Activated CD8-positive, alpha-beta memory T cell treated with anti-CD3 and anti-CD28 coated beads for 48 hours (primary cell): ENCODE results near the gene WTIP.
"Not testable (repeated sequence)": the region's sequence is repeated elsewhere in the genome, so short reads cannot be mapped to it uniquely, and the experiment has no call there.

ENCODE experiments used
- DNase-seq, 3 experiments: peaks; one replicate each; pipeline ENCODE4 v3.0.0-alpha.2; 2020; ENCODE audit warnings: low read depth in 2 of 3, low spot score in 2 of 3

WTIP gene

DNA sequence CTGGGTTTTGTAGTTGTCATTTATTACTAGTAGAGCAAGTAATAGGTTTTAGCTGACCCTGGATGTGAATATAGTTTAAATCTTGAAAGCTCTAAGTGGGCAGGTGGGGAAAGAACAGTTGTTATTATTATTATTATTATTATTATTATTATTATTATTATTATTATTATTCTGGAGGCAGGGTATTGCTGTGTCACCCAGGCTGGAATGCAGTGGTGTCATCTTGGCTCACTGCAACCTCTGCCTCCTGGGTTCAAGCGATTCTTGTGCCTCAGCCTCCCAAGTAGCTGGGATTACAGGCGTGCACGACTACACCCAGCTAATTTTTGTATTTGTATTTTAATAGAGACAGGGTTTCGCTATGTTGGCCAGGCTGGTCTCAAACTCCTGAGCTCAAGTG, 3.1 kb upstream of the WTIP start:
- not testable (repeated sequence) for DNase-seq

DNA sequence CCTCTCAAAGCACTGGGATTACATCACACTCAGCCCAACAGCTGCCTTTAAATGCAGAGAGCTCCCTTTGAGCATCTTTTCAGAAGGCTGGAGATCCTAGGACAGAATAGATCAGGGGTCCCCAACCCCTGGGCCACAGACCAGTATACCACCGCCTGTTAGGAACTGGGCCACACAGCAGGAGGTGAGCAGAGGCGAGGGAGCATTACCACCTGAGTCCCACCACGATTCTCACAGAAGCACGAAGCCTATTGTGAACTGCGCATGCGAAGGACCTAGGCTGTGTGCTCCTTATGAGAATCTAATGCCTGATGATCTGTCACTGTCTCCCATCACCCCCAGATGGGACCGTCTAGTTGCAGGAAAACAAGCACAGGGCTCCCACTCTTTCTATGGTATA, 2.2 kb upstream of the WTIP start:
- DNase-seq, result no peak

DNA sequence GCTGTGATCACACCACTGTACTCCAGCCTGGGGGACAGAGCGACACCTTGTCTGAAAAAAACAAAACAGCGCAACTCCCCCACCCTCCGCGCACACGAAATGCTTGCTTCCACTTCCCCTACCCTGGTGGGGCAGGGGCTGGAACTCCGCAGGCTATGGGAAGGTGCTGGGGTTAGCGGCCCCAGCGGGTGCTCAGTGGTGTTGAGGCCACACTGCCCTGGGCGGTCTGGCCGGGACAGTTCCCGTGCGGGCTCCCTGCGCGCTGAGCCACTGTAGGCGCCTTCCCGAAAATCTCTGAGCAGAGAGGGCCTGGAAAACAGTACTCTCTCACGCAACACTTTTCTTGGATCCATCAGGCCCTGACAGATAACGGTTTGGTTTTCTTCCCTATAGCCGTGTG, 1.1 kb upstream of the WTIP start:
- no peak for DNase-seq

DNA sequence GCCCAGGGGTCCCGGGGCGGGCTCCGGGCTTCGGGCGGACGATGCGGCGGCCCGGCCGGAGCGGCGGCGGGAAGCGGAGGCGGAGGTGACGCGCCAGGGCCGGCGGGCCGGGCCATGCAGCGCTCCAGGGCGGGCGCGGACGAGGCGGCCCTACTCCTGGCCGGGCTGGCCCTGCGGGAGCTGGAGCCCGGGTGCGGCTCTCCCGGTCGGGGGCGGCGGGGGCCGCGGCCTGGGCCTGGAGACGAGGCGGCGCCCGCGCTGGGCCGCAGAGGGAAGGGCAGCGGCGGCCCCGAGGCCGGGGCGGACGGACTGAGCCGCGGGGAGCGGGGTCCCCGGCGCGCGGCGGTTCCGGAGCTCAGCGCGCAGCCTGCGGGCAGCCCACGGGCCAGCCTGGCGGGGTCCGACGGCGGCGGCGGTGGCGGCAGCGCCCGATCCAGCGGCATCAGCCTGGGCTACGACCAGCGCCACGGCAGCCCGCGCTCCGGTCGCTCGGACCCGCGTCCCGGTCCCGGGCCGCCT, 362 bp downstream of the WTIP start:
- DNase-seq, result no peak

DNA sequence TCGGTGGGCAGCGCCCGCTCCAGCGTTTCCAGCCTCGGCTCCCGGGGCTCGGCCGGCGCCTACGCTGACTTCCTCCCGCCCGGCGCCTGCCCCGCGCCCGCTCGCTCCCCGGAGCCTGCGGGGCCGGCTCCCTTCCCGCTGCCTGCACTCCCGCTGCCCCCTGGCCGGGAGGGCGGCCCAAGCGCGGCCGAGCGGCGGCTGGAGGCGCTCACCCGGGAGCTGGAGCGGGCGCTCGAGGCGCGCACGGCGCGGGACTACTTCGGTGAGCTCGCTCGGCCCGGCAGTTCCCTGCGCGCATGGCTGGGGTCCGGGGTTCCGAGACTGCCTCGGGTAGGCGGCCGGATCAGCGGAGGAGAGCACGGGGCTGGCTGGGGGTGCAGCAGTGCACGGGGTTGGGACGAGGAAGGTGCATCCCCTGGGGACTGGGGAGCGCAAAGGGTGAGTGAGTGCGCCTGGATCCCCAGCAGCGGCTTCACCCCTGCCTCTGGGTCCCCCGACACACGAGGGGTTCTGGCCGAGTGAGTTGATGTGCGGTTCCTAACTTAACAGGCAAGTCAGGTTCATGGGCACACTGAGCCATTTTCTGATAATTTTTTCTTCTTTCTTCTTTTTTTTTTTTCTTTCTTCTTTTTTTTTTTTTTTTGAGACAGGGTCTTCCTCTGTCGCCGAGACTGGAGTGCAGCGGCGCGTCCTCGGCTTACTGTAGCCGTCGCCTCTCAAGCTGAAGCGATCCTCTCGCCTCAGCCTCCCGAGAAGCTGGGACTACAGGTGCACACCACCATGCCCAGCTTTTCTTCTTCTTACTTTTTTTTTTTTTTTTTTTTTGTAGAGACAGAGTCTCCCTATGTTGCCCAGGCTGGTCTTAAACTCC, 1.1 kb downstream of the WTIP start:
- DNase-seq, result no peak

DNA sequence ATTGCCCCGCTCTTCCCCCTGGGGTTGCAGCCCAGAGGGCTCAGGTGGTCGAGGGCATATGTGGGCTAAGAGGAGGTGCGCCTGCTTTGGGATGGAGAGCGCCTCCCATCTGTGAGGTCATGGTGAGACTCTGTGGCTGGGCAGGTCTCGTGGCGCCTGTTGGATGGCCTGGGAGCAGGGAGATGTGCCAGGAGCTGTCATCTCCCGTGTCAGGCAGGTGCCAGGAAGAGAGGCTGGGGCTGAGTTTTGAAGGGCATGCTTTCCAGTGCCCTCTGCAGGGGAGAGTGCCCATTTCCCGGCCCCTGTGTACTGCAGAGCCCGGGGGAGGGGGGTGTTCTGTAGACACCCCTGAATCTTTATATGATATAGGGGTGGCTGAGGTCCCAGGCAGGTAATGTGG, 2.8 kb downstream of the WTIP start:
- DNase-seq, result no peak

DNA sequence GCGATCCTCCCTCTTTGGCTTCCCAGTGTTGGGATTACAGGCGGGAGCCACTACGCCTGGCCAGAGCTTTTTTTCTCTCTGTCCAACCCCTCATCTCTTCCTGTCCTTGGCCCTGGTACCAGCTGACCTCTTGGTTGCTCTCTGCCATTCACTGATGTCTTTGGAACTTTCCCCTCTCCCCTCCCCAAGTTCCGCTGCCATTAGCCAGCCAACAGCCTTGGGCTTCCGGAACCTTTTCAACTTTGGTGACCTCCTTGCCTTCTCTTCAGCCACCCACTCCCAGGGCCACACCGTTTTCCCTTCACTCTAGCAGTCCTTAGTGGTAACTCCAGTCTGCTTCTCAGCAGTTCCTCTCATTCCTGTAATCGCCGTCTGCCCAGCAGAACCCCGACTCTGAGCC, 4.3 kb downstream of the WTIP start:
- no peak for DNase-seq

DNA sequence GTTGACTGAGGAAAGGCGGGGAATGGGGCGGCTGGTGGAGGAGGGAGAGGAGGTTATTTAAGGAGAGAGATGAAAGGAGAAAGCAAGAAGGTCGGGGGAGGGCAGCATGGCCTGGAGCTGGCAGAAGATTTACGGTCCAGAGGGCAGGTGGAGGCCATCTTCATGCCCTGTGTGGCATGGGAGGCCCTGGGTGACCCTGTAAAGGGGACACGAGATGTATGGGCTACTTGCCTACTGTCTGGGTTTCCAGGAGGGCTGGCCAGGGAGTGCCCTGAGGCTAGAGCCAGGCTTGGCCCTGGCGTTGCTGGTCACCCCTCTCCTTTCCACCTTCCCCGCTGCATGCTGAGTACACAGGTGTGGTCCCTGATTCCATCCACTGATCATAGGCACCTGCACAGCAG, 6.1 kb downstream of the WTIP start:
- no peak for DNase-seq

DNA sequence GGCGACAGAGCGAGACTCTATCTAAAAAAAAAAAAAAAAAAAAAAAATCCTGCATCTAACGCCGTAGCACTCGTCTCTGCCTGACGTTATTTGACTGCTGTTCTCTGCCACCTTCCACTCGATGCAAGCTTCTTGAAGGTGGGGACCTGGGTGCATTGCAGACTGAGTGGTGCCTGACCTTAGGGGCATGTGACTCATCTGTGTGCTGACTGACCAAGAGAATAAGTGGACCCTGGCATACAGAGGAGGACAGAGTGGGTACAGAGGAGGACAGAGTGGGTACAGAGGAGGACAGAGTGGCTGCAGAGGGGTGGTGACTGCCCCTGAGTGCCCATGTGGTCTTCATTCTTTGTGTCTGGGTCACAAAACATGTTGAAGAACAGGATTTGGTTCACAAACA, 7.6 kb downstream of the WTIP start:
- no peak for DNase-seq

DNA sequence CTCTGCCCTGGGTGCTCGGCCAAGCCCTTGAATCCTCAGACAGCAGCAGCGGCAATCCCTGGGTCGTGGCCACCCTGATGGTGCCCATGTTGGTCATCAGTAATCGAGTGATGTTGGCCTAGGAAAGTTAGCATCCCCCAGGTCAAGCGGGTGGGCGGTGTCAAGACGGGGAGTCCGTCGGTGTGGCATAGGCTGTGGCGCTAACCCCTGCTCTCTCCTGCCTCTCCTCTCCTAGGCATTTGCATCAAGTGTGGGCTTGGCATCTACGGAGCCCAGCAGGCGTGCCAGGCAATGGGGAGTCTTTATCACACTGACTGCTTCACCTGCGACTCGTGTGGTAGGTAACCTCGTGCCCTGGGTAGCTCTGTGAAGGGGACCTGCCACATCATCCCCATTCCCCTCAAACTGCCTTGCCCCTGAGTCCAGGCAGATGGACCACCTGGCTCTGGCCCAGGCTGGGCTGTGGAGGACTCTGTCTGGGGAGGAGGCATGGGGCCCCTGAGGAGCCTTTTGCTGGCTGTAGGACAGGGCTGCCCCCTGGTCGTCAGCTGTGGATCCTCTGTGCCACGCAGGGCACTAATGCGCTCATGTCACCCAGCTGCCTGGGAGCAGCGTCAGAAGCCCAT, 8.7 kb downstream of the WTIP start:
- no peak for DNase-seq

DNA sequence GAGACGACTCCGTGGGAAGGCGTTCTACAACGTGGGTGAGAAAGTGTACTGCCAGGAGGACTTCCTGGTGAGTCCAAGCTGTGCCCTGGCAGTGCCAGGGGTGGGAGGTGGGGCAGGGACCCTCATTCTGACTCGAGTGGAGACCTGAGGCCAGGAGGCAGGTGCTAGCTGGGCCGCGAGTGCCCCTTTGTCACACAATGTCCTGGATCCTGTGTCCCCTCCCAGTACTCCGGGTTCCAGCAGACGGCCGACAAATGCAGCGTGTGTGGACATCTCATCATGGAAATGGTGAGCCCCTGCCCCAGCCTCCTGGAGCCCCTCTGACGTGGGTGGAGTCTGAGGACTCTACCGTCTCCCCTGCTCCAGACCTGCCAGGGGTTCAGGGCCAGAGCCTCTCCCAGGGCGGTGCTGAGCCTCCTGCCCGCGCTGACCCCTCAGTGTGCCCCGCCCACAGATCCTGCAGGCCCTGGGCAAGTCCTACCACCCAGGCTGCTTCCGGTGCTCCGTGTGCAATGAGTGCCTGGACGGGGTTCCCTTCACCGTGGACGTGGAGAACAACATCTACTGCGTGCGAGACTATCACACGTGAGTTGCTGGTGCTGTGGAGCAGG, 11.6 kb downstream of the WTIP start:
- no peak for DNase-seq

DNA sequence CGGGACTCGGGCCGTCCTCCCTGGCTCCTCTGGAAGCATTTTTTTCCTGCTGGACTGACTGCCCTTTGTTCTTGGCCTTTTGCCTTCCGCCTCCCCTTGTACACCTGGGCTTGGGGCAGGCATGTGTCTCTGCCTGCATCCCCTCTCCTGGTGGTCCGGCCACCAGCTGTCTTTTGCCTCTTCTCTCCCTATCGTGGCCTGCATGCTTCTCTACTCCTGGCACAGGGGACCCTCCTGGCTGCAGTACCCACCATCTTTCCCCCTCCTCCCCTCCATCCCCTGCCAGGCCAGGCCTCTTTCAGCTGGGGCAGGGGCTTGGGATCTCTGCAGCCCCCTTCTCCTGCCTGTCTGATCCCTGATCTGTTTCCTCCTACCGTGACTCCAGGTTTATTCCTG, 12.1 kb downstream of the WTIP start:
- no peak for DNase-seq

DNA sequence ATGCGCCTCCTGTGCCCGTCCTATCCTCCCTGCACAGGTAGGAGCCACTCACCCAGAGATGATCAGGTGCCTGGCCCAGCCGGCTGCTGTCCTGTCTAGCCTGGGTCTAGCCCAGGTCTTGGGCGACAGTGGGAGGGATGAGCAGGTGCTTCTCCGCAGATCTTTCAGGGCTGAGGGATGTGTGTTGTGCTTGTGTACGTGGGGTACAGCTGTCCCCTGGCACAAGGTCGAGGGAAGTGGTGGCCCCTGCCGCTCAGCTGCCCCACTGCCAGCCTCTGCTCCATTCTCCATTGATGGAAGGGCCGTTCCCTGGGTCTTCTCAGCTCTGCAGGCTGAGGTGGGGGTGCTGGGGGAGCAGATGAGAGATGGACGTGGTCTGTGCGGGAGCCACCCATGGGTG, 13.0 kb downstream of the WTIP start:
- no peak for DNase-seq

DNA sequence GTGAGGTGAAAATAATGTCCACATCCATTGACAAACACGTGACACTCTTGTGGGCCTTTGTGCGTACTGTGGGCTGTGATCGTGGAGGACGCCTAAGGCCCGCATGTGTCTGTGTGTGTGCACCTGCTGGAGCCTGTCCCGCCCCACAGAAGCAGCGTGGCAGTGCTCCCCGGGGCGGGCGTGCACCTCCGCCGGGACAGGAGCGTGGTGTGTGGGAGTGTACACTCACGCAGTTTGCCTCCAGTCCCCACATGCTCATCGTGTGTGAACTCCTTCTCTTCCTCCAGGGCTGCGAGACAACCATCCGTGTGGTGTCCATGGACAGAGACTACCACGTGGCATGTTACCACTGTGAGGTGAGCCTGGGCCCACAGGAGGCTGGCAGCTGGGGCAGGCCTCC, 13.9 kb downstream of the WTIP start:
- no peak for DNase-seq

DNA sequence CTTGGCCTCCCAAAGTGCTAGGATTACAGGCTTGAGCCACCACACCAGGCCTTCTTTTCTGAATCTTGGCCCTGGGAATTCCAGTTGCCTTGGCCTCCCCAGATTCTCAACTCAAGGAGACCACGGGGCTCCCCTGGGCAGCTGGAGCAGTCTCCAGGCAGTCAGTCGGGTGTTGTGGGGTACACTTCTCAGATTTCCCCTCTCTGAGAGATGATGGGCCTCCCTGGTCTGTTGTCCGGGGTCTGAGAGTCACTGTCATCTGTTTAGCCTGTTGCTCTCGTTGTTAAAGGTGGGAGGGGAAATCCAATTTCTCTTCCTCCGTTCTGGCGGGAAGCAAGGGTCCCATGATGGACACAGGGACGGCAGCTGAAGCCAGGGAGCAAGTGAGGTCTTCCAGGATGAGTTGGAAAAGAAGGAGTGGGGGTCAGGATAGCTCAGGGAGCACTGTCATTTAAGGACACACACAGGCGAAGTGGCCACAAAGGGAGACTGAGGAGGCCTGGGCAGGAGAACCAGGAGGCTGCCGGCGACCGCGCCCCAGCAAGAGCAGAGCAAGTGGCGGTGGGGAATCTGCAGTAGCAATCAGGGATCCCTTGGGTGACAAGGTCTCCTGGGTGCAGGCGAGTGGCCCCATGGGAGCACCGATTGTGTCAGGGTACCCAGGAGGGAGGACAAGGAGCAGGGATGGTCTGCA, 15.7 kb downstream of the WTIP start:
- no peak for DNase-seq

DNA sequence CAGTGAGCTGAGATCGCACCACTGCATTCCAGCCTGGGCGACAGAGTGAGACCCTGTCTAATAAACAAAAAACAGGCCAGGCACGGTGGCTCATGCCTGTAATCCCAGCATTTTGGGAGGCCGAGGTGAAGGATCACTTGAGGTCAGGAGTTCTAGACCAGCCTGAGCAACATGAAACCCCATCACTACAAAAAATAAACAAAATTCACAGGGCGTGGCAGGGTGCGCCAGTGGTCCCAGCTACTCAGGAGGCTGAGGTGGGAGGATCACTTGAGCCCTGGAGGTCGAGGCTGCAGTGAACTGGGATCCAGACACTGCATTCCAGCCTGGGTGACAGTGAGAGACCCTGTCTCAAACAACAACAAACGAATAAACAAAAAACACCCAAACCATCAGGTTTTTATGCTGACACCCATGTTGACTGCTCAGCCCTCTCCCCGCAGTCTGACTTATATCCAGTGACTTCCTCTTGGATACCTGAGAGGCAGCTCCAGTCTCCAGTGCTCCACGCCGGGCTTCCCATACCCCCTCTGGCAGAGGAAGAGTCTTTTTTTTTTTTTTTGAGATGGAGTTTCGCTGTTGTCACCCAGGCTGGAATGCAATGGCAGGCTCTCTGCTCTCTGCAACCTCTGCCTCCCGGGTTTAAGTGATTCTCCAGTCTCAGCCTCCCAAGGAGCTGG, 17.7 kb downstream of the WTIP start:
- DNase-seq, result no peak

DNA sequence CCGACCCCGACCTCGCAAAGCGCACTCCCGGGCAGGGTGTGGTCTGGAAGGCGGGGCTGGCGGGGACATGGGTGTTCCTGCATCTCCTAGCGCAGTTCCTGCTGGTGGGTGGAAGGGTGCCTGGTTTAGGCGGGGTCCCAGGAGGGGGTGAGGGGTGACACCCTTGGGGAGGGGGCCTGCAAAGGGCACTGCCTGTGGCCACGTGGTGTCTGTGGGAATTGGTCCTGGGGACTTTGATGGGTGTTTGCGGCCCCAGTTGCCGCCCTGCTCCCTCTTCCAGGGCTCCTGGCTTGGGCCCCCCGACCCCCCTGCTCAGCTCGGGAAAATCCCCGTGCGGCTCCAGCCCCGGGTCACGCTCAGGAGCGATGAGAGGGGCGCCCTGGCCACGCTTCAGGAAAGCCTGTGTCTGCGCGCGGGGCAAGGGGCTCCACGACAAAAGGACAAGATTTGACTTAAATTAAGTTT, 19.1 kb downstream of the WTIP start:
- DNase-seq, result no peak

DNA sequence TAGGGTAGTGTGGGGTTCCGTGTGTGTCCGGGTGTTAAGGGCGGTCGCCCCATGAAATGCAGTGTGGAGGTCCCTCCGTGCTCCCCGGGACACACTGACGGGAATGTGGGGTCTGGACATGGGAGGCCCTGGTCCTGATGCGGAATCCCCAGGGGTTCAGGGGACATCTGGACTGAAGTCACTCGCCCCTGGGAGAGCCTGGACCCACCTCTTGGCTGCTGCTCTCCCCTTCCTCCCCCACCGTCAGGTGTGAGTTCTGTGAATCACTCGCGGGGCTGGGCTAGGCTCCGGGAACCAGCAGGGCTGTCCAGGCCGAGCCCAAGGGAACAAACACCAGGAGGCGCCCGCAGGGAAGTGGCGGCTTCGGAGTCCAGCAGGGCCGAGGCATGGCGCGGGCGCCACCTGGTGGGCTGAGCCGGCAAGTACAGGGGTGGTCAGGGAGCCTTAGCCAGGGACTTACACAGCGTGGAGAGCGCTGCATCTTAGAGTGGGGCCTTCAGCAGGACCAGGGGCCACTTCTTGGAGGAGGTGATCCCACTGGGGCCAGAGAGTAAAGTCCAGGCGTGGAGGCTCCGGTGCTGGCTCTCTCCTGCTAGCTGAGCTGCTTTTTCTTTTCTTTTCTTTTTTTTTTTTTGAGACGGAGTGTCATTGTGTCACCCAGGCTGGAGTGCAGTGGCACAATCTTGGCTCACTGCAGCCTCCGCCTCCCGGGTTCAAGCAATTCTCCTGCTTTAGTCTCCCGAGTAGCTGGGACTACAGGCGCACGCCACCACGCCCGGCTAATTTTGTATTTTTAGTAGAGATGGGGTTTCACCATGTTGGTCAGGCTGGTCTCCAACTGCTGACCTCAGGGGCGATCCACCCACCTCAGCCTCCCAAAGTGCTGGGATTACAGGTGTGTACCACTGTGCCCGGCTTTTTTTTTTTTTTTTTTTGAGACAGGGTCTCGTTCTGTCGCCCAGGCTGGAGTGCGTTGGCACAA, 20.1 kb downstream of the WTIP start:
- DNase-seq, result peak; percentile 72 to 93 (median 89)

DNA sequence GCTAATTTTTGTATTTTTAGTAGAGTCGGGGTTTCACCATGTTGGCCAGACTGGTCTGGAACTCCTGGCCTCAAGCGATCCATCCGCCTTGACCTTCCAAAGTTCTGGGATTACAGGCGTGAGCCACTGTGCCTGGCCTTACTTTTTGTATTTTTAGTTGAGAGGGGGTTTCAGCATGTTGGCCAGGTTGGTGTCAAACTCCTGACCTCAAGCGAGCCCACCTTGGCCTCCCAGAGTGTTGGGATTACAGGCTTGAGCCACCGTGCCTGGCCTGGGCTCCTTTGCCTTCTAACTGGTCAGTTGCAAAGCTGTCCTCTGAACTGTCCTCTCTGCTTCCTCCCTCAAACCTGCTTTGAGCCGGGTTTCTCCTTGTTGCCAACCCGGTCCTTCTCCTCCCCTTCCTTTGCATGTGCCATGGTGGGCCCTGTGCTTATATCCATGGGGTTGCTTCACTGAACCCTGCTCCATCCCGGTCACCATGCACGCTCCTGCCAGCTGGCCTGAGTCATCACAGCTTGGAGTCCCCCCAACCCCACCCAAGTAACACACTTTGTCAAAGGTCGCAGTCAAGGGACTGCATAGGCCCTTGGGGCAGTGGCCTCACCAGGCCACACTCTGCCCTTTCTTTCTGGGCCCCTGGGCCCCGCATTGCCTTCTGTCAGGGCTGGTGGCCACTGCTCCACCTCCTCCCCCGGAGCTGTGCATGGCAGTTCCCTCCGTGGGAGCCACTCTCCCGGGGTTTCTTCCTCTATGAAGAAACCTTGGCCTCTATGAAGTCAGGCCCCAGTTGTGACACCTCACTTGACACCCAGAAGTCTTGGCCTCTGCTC, 21.2 kb downstream of the WTIP start:
- DNase-seq, result no peak
